Epidermal melanocyte (primary cell): Measurements from ENCODE around the gene ENTPD8.
A peak's percentile ranks its signal among the peaks of the same experiment; 100 is the strongest.

Experiments
- DNase-seq: peaks from one replicate; pipeline ENCODE4 v3.0.0; 2011; ENCODE audit warnings: low spot score; ENCODE audit not compliant: insufficient read length

Gene ENTPD8

GRCh38 chr9:137447722-137448601 lies 6.8 kb upstream of the ENTPD8 start:
- DNase-seq: no peak

GRCh38 chr9:137446851-137447471 lies 5.8 kb upstream of the ENTPD8 start:
- DNase-seq: no peak

GRCh38 chr9:137445930-137446431 lies 4.8 kb upstream of the ENTPD8 start:
- no peak for DNase-seq

GRCh38 chr9:137445275-137445807 lies 4.2 kb upstream of the ENTPD8 start:
- DNase-seq: peak; percentile 67

GRCh38 chr9:137444106-137444790 lies 3.1 kb upstream of the ENTPD8 start:
- no peak for DNase-seq

- DNase-seq: no peak
Observed at GRCh38 chr9:137441935-137442321, 771 bp upstream of the ENTPD8 start.

- DNase-seq: no peak
Observed at GRCh38 chr9:137439158-137439714, 1.9 kb downstream of the ENTPD8 start.

GRCh38 chr9:137438591-137439157 lies 2.5 kb downstream of the ENTPD8 start:
- no peak for DNase-seq

GRCh38 chr9:137437691-137438590 lies 3.2 kb downstream of the ENTPD8 start:
- DNase-seq: no peak

- no peak for DNase-seq
Observed at GRCh38 chr9:137436761-137437600, 4.2 kb downstream of the ENTPD8 start.

GRCh38 chr9:137435980-137436760 lies 5.0 kb downstream of the ENTPD8 start:
- DNase-seq: peak; percentile 65

- no peak for DNase-seq
Observed at GRCh38 chr9:137435381-137435891, 5.7 kb downstream of the ENTPD8 start.

- no peak for DNase-seq
Observed at GRCh38 chr9:137434498-137435380, 6.4 kb downstream of the ENTPD8 start.

- DNase-seq: no peak
Observed at GRCh38 chr9:137433916-137434431, 7.2 kb downstream of the ENTPD8 start.

GRCh38 chr9:137433349-137433915 lies 7.7 kb downstream of the ENTPD8 start:
- no peak for DNase-seq

- DNase-seq: no peak
Observed at GRCh38 chr9:137432687-137433348, 8.3 kb downstream of the ENTPD8 start.
